Astrocyte (in vitro differentiated cells and primary cell): ENCODE results near the gene MAPKBP1. TPM values are rescaled to one million over a fixed set of nuclear protein-coding genes. Genes with fewer than 3 reads are reported as not detected.

ENCODE experiments used
- DNase-seq: peaks from one replicate; pipeline ENCODE4 v3.0.0-alpha.2; 2010; ENCODE audit warnings: low read depth
- FAIRE-seq: peaks from 2 replicates; lab custom pipeline; 2011; peaks lifted over from hg19 to GRCh38; lab: Jason Lieb, UNC
- H2AFZ ChIP-seq: 2 replicates; pipeline ENCODE4 v1.6.0; 2012; ENCODE audit warnings: low read depth, low read length, inconsistent platforms
- H3K27ac ChIP-seq: 2 replicates; pipeline ENCODE4 v1.5.1; 2011; ENCODE audit warnings: low read depth, low read length, inconsistent platforms
- H3K27me3 ChIP-seq: 2 replicates; pipeline ENCODE4 v1.6.0; 2011; ENCODE audit warnings: low read length, inconsistent platforms; ENCODE audit not compliant: insufficient read depth
- H3K36me3 ChIP-seq: 2 replicates; pipeline ENCODE4 v1.5.1; 2011; ENCODE audit warnings: low read length, inconsistent platforms; ENCODE audit not compliant: insufficient read depth
- H3K4me1 ChIP-seq: 2 replicates; pipeline ENCODE4 v1.5.1; 2011; ENCODE audit warnings: low read length, inconsistent platforms; ENCODE audit not compliant: insufficient read depth
- H3K4me2 ChIP-seq: 2 replicates; pipeline ENCODE4 v1.6.0; 2012; ENCODE audit warnings: low read length, inconsistent platforms
- H3K4me3 ChIP-seq: 2 replicates; pipeline ENCODE4 v1.5.1; 2011; ENCODE audit warnings: low read depth, mild to moderate bottlenecking, low read length, inconsistent platforms; ENCODE audit not compliant: insufficient read depth
- H3K79me2 ChIP-seq: 2 replicates; pipeline ENCODE4 v1.6.0; 2012; ENCODE audit warnings: mild to moderate bottlenecking, low read length, inconsistent platforms; ENCODE audit not compliant: insufficient read depth
- H3K9ac ChIP-seq: 2 replicates; pipeline ENCODE4 v1.6.0; 2012; ENCODE audit warnings: mild to moderate bottlenecking, low read length, inconsistent platforms
- H3K9me3 ChIP-seq: 2 replicates; pipeline ENCODE4 v1.5.1; 2012; ENCODE audit warnings: low read depth, mild to moderate bottlenecking, low read length, inconsistent platforms; ENCODE audit not compliant: insufficient read depth
- H4K20me1 ChIP-seq: 2 replicates; pipeline ENCODE4 v1.6.0; 2012; ENCODE audit warnings: low read length, inconsistent platforms; ENCODE audit not compliant: insufficient read depth
- H3K27ac Mint-ChIP-seq: one replicate; pipeline ENCODE4 v1.8.0; 2021; ENCODE audit warnings: mild to moderate bottlenecking, mixed read lengths; ENCODE audit not compliant: unreplicated experiment
- H3K27me3 Mint-ChIP-seq: one replicate; pipeline ENCODE4 v1.8.0; 2021; ENCODE audit warnings: low read depth, mixed read lengths; ENCODE audit not compliant: unreplicated experiment
- H3K36me3 Mint-ChIP-seq: one replicate; pipeline ENCODE4 v1.8.0; 2021; ENCODE audit warnings: low read depth, mixed read lengths; ENCODE audit not compliant: unreplicated experiment
- H3K4me1 Mint-ChIP-seq: one replicate; pipeline ENCODE4 v1.8.0; 2021; ENCODE audit warnings: low read depth, mixed read lengths; ENCODE audit not compliant: unreplicated experiment
- H3K4me3 Mint-ChIP-seq: one replicate; pipeline ENCODE4 v1.8.0; 2021; ENCODE audit warnings: mild to moderate bottlenecking, moderate library complexity, mixed read lengths; ENCODE audit not compliant: unreplicated experiment
- H3K9me3 Mint-ChIP-seq: one replicate; pipeline ENCODE4 v1.8.0; 2021; ENCODE audit warnings: mild to moderate bottlenecking, mixed read lengths; ENCODE audit not compliant: unreplicated experiment
- EZH2 ChIP-seq: IDR thresholded peaks from 2 replicates; pipeline ENCODE4 v1.6.1; 2012; ENCODE audit warnings: mild to moderate bottlenecking, low read length, inconsistent platforms; ENCODE audit not compliant: insufficient read depth
- total RNA-seq: library from RNA; stranded (reverse); gene quantifications from 2 replicates; pipeline ENCODE4 v1.2.1, GENCODE V29; 2021
- TF ChIP-seq, protein P1 (sequence below): IDR thresholded peaks from 2 replicates; pipeline ENCODE4 v1.5.1; 2011; ENCODE audit warnings: low read depth, mild to moderate bottlenecking, inconsistent platforms, low read length, moderate library complexity; ENCODE audit not compliant: insufficient read depth

MAPKBP1 gene
- total RNA-seq, 1 donor from 2014 or later, result 30.8 TPM

DNA sequence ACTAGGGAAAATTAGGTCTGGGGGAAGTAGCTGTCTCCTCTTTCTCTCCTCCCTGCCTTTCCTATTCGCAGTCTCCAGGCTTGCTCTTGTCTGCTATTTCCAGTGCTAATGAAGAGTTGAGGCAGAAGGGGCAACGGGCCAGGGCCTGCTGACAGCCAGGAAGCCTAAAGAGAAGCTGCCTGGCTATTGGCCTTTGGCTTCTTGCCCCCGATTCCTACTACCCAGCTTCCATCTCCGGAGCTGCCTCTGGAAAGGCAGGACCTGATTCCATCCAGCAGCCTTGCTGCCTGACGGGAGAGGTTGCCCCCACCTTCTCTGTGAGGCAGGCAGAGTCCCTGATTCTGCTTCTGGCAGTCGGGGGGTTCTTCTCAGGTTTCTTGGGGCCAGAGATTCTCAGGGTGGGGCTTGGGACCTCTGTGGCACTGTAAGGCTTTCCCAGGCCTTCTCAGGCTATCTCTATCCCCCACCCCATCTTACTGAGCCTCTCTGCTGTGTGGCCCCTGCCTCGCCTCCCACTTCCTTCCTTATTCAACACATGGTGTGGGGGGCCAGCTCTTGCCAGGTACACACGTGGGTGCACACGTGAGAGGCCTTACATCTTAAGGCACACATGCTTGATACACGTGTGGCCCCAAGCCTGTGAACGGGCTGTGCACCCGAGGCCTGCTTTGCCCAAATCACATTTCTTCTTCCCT is 35.4 kb downstream of the MAPKBP1 start:
- DNase-seq (no peak), FAIRE-seq (no peak)
- no peak overlapping the region for H3K4me3 Mint-ChIP-seq
- H3K9me3 Mint-ChIP-seq, result no peaks in the 10 kb centered on the region
- Histone ChIP-seq H3K4me2 (peak overlapping the region; percentile 25), H3K9ac (no peak overlapping the region), H3K27me3 (no peaks in the 10 kb centered on the region), H3K27ac (no peak overlapping the region), H2AFZ (no peak overlapping the region), H3K4me3 (no peak overlapping the region), H3K79me2 (peaks cover 18% of the 10 kb centered on the region), H4K20me1 (peaks cover 67% of the 10 kb centered on the region), H3K4me1 (peaks cover 5% of the 10 kb centered on the region), H3K9me3 (no peaks in the 10 kb centered on the region), H3K36me3 (no peaks in the 10 kb centered on the region)
- H3K36me3 Mint-ChIP-seq, result peaks cover 19% of the 10 kb centered on the region
- H3K27me3 Mint-ChIP-seq, result no peaks in the 10 kb centered on the region
- H3K4me1 Mint-ChIP-seq, result peaks cover 4% of the 10 kb centered on the region
- TF ChIP-seq, protein P1, sequence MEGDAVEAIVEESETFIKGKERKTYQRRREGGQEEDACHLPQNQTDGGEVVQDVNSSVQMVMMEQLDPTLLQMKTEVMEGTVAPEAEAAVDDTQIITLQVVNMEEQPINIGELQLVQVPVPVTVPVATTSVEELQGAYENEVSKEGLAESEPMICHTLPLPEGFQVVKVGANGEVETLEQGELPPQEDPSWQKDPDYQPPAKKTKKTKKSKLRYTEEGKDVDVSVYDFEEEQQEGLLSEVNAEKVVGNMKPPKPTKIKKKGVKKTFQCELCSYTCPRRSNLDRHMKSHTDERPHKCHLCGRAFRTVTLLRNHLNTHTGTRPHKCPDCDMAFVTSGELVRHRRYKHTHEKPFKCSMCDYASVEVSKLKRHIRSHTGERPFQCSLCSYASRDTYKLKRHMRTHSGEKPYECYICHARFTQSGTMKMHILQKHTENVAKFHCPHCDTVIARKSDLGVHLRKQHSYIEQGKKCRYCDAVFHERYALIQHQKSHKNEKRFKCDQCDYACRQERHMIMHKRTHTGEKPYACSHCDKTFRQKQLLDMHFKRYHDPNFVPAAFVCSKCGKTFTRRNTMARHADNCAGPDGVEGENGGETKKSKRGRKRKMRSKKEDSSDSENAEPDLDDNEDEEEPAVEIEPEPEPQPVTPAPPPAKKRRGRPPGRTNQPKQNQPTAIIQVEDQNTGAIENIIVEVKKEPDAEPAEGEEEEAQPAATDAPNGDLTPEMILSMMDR, result no peak
- no peak for TF ChIP-seq EZH2
- no peak overlapping the region for H3K27ac Mint-ChIP-seq

DNA sequence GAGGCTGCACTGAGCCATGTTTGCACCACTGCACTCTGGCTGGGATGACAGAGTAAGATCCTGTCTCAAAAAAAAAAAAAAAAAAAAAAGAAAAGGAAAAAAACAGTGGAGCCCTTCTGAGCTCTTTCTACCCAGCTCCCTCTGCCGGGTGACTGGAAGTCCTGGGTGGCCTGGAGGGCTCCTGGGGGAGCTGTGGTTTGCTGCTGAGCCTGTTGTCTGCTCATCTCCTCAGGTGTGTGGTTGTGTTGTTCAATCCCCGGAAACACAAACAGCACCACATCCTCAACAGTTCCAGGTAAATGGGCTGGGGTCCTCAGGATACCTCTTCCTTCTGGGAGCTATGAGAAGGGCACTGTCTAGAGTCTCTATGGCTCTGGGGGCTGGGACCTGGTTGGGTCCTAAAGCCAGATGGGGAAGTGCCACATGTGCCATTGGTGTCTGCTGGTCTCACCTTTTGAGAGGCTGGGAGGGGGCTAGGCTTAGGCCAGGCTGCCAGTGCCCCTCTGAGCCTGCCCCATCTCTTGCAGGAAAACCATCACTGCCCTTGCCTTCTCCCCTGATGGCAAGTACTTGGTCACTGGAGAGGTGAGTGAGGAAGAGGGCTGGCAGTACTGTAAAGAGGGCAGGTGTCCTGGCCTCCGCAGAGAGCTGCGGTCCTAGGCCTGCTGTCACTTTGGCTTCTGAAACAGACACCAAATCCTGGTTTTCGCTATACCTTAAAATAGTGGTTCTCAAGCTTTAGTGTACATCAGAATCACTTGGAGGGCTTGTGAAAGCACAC is 36.6 kb downstream of the MAPKBP1 start:
- H3K27ac Mint-ChIP-seq, result no peak overlapping the region
- no peaks in the 10 kb centered on the region for H3K9me3 ChIP-seq
- H3K4me3 ChIP-seq, result no peak overlapping the region
- FAIRE-seq (no peak), DNase-seq (no peak)
- no peaks in the 10 kb centered on the region for H3K27me3 ChIP-seq
- H3K4me3 Mint-ChIP-seq, result no peak overlapping the region
- no peak for TF ChIP-seq EZH2
- TF ChIP-seq, protein P1, result no peak
- no peaks in the 10 kb centered on the region for H3K36me3 ChIP-seq
- no peak overlapping the region for H3K9ac ChIP-seq
- no peaks in the 10 kb centered on the region for H3K9me3 Mint-ChIP-seq
- peaks cover 2% of the 10 kb centered on the region for H3K4me1 Mint-ChIP-seq
- H4K20me1 ChIP-seq, result peaks cover 62% of the 10 kb centered on the region
- H3K36me3 Mint-ChIP-seq, result peaks cover 17% of the 10 kb centered on the region
- no peak overlapping the region for H3K27ac ChIP-seq
- no peak overlapping the region for H3K4me2 ChIP-seq
- H3K4me1 ChIP-seq, result peaks cover 5% of the 10 kb centered on the region
- H3K27me3 Mint-ChIP-seq, result no peaks in the 10 kb centered on the region
- H3K79me2 ChIP-seq, result peaks cover 13% of the 10 kb centered on the region
- H2AFZ ChIP-seq, result no peak overlapping the region
